Neural cell (in vitro differentiated cells): ENCODE results near the gene UBAC2. TPM values are rescaled to one million over a fixed set of nuclear protein-coding genes. Genes with fewer than 3 reads are reported as not detected.

ENCODE experiments used
- H2AFZ ChIP-seq: fragments of 200-600, 300-800 bp; sonication (generic), shearing (Covaris generic); 2 replicates; pipeline ENCODE4 v1.6.0; 2014; ENCODE audit warnings: low read depth, mild to moderate bottlenecking, antibody characterized with exemption, low read length, moderate library complexity
- H3F3A ChIP-seq: fragments of 200-600 bp; shearing (Covaris generic); 2 replicates; pipeline ENCODE4 v1.6.1; 2016; ENCODE audit warnings: mild to moderate bottlenecking, moderate library complexity, mixed read lengths, antibody characterized with exemption, low read length; ENCODE audit not compliant: insufficient read depth, poor library complexity, severe bottlenecking
- H3K27ac ChIP-seq: fragments of 200-600, 300-800 bp; sonication (generic), shearing (Covaris generic); 2 replicates; pipeline ENCODE4 v1.5.1; 2014; ENCODE audit warnings: mild to moderate bottlenecking, low read length, moderate library complexity
- H3K27me3 ChIP-seq: fragments of 300-800, 200-600 bp; sonication (generic), shearing (Covaris generic); 2 replicates; pipeline ENCODE4 v1.6.0; 2014; ENCODE audit warnings: mild to moderate bottlenecking, low read depth, low read length, moderate library complexity; ENCODE audit not compliant: insufficient read depth
- H3K36me3 ChIP-seq: fragments of 300-800, 200-600 bp; sonication (generic), shearing (Covaris generic); 2 replicates; pipeline ENCODE4 v1.5.1; 2014; ENCODE audit warnings: mild to moderate bottlenecking, antibody characterized with exemption, low read length, moderate library complexity; ENCODE audit not compliant: insufficient read depth
- H3K4me2 ChIP-seq: fragments of 300-800, 200-600 bp; sonication (generic), shearing (Covaris generic); 2 replicates; pipeline ENCODE4 v1.6.0; 2014; ENCODE audit warnings: mild to moderate bottlenecking, low read length
- H3K4me3 ChIP-seq: fragments of 300-800, 200-600 bp; sonication (generic), shearing (Covaris generic); 2 replicates; pipeline ENCODE4 v1.5.1; 2014; ENCODE audit warnings: mild to moderate bottlenecking, low read length, moderate library complexity
- H3K79me2 ChIP-seq: fragments of 200-600 bp; shearing (Covaris generic); replicated peaks from 2 replicates; pipeline ENCODE4 v1.6.0; 2014; ENCODE audit warnings: mild to moderate bottlenecking, low read length, moderate library complexity; ENCODE audit not compliant: insufficient read depth
- H3K9ac ChIP-seq: fragments of 300-800, 200-600 bp; sonication (generic), shearing (Covaris generic); 2 replicates; pipeline ENCODE4 v1.6.1; 2016; ENCODE audit warnings: mild to moderate bottlenecking, low read length, mixed read lengths
- H3K9me2 ChIP-seq: fragments of 200-600 bp; shearing (Covaris generic); 2 replicates; pipeline ENCODE4 v1.6.1; 2016; ENCODE audit warnings: mild to moderate bottlenecking, low read length, mixed read lengths; ENCODE audit not compliant: insufficient read depth
- H3K9me3 ChIP-seq: fragments of 200-600, 300-800 bp; sonication (generic), shearing (Covaris generic); 2 replicates; pipeline ENCODE4 v1.6.1; 2016; ENCODE audit warnings: mild to moderate bottlenecking, mixed run types, low read length, moderate library complexity, mixed read lengths
- H4K20me1 ChIP-seq: fragments of 200-600 bp; shearing (Covaris generic); 2 replicates; pipeline ENCODE4 v1.6.1; 2016; ENCODE audit warnings: mild to moderate bottlenecking, mixed run types; ENCODE audit not compliant: insufficient read depth
- CTCF ChIP-seq: fragments of 450-650 bp; IDR thresholded peaks from 2 replicates; pipeline ENCODE4 v1.5.1; 2014; ENCODE audit warnings: antibody characterized with exemption, mild to moderate bottlenecking, moderate library complexity; ENCODE audit not compliant: poor library complexity, severe bottlenecking
- EP300 ChIP-seq: fragments of 450-650 bp; conservative IDR thresholded peaks from 2 replicates; pipeline ENCODE4 v1.6.1; 2014; ENCODE audit warnings: antibody characterized with exemption, mild to moderate bottlenecking, moderate library complexity; ENCODE audit not compliant: poor library complexity, severe bottlenecking
- EZH2 ChIP-seq: fragments of 200-600, 300-800 bp; shearing (Covaris generic), sonication (generic); IDR thresholded peaks from 2 replicates; pipeline ENCODE4 v1.6.1; 2014; ENCODE audit warnings: antibody characterized with exemption, low read length, borderline replicate concordance, mild to moderate bottlenecking; ENCODE audit not compliant: insufficient read depth, poor library complexity, severe bottlenecking
- MXI1 ChIP-seq: fragments of 450-650 bp; conservative IDR thresholded peaks from 2 replicates; pipeline ENCODE4 v1.6.1; 2014; ENCODE audit warnings: antibody characterized with exemption, mild to moderate bottlenecking; ENCODE audit not compliant: poor library complexity, severe bottlenecking
- POLR2AphosphoS5 ChIP-seq: IDR thresholded peaks from 2 replicates; pipeline ENCODE4 v1.6.1; 2012
- RAD21 ChIP-seq: fragments of 450-650 bp; conservative IDR thresholded peaks from 2 replicates; pipeline ENCODE4 v1.6.1; 2014; ENCODE audit warnings: antibody characterized with exemption, mild to moderate bottlenecking, moderate library complexity
- SMC3 ChIP-seq: fragments of 450-650 bp; conservative IDR thresholded peaks from 2 replicates; pipeline ENCODE4 v1.6.1; 2014; ENCODE audit warnings: antibody characterized with exemption, mild to moderate bottlenecking, moderate library complexity; ENCODE audit not compliant: poor library complexity
- TAF1 ChIP-seq: IDR thresholded peaks from 2 replicates; pipeline ENCODE4 v1.6.1; 2012; ENCODE audit warnings: low read depth
- polyA plus RNA-seq: library from polyadenylated mRNA; depleted of rRNA; stranded (reverse); fragments of >200 nt; gene quantifications from 2 replicates; pipeline ENCODE4 v1.2.3, GENCODE V29; 2014
- TF ChIP-seq, protein P1 (sequence below): IDR thresholded peaks from 2 replicates; pipeline ENCODE4 v1.6.1; 2012; ENCODE audit warnings: borderline replicate concordance

UBAC2 gene
- polyA plus RNA-seq, 1 donor from 2014 or later = 56.9 TPM

DNA sequence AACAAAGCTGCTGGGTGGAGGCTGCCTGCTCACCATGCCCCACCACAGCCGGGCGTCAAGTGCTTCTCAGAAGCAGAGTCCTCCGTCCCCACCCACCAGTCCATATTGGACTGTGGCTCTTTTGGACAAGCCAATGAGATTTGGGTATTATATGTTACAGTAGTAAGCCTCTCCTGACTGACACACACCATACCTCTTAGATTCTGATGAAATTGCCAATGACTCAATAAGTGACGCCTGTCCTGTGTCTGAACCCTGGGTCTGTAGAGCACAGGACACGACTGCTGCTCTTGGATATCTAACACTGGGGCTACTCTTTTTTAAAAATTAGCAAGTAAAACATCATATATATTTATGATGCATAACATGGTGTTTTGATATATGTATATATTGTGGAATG is 44.8 kb upstream of the UBAC2 start:
- Histone ChIP-seq H3K79me2 (no peaks in the 10 kb centered on the region), H3F3A (no peaks in the 10 kb centered on the region), H3K36me3 (no peaks in the 10 kb centered on the region), H3K9ac (no peak overlapping the region), H3K9me3 (no peaks in the 10 kb centered on the region), H4K20me1 (no peaks in the 10 kb centered on the region), H3K27ac (no peak overlapping the region), H3K4me3 (no peak overlapping the region), H3K4me2 (no peak overlapping the region), H3K27me3 (no peaks in the 10 kb centered on the region), H3K9me2 (no peaks in the 10 kb centered on the region), H2AFZ (no peak overlapping the region)
- TF ChIP-seq RAD21 = no peak
- TF ChIP-seq TAF1 = no peak
- TF ChIP-seq POLR2AphosphoS5 = no peak
- no peak for TF ChIP-seq MXI1
- TF ChIP-seq SMC3 = no peak
- TF ChIP-seq EZH2 = no peak
- TF ChIP-seq CTCF = no peak
- TF ChIP-seq, protein P1, sequence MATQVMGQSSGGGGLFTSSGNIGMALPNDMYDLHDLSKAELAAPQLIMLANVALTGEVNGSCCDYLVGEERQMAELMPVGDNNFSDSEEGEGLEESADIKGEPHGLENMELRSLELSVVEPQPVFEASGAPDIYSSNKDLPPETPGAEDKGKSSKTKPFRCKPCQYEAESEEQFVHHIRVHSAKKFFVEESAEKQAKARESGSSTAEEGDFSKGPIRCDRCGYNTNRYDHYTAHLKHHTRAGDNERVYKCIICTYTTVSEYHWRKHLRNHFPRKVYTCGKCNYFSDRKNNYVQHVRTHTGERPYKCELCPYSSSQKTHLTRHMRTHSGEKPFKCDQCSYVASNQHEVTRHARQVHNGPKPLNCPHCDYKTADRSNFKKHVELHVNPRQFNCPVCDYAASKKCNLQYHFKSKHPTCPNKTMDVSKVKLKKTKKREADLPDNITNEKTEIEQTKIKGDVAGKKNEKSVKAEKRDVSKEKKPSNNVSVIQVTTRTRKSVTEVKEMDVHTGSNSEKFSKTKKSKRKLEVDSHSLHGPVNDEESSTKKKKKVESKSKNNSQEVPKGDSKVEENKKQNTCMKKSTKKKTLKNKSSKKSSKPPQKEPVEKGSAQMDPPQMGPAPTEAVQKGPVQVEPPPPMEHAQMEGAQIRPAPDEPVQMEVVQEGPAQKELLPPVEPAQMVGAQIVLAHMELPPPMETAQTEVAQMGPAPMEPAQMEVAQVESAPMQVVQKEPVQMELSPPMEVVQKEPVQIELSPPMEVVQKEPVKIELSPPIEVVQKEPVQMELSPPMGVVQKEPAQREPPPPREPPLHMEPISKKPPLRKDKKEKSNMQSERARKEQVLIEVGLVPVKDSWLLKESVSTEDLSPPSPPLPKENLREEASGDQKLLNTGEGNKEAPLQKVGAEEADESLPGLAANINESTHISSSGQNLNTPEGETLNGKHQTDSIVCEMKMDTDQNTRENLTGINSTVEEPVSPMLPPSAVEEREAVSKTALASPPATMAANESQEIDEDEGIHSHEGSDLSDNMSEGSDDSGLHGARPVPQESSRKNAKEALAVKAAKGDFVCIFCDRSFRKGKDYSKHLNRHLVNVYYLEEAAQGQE = no peak
- TF ChIP-seq EP300 = no peak

DNA sequence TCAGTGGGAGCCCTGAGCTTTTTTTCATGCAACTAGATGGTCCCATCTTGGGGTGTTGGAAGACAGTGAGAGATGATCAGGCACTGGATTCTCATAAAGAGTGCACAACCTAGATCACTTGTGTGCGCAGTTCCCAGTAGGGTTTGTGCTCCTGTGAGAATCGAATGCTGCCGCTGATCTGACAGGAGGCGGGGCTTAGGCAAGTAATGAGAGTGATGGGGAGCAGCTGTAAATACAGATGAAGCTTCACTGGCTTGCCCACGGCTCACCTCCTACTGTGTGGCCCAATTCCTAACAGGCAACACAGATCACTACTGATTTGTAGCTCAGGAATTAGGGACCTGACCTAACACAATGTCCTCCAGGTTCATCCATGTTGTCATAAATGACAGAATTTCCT is 43.6 kb upstream of the UBAC2 start:
- Histone ChIP-seq H3K9me3 (no peaks in the 10 kb centered on the region), H3K79me2 (no peaks in the 10 kb centered on the region), H3K9ac (no peak overlapping the region), H3K27ac (no peak overlapping the region), H3K4me3 (no peak overlapping the region), H3K9me2 (no peaks in the 10 kb centered on the region), H2AFZ (no peak overlapping the region), H4K20me1 (no peaks in the 10 kb centered on the region), H3F3A (no peaks in the 10 kb centered on the region), H3K27me3 (no peaks in the 10 kb centered on the region), H3K4me2 (no peak overlapping the region), H3K36me3 (no peaks in the 10 kb centered on the region)
- TF ChIP-seq, protein P1 = no peak
- TF ChIP-seq CTCF (no peak), MXI1 (no peak), EP300 (no peak), SMC3 (no peak), EZH2 (no peak), TAF1 (no peak), RAD21 (no peak), POLR2AphosphoS5 (no peak)
